H9 (cell line): Measurements from ENCODE around the gene GRHL3. TPM values are rescaled to one million over a fixed set of nuclear protein-coding genes. Genes with fewer than 3 reads are reported as not detected.

ENCODE experiments used
- DNase-seq: peaks from one replicate; pipeline ENCODE4 v3.0.0-alpha.2; 2017
- H2AFZ ChIP-seq: one replicate; pipeline ENCODE4 v1.6.1; 2013; ENCODE audit warnings: mild to moderate bottlenecking, low read length, control low read depth, moderate library complexity
- H2AK5ac ChIP-seq: 2 replicates; pipeline ENCODE4 v1.6.1; 2013; ENCODE audit warnings: low read length, control low read depth, mixed read lengths; ENCODE audit not compliant: insufficient read length
- H2BK120ac ChIP-seq: one replicate; pipeline ENCODE4 v1.6.1; 2013; ENCODE audit warnings: low read depth, mild to moderate bottlenecking, low read length, control low read depth, inconsistent platforms; ENCODE audit not compliant: poor library complexity, severe bottlenecking
- H2BK12ac ChIP-seq: 2 replicates; pipeline ENCODE4 v1.6.1; 2013; ENCODE audit warnings: low read length, control low read depth, mixed read lengths, low read depth; ENCODE audit not compliant: insufficient read length
- H2BK15ac ChIP-seq: 2 replicates; pipeline ENCODE4 v1.6.1; 2013; ENCODE audit warnings: low read depth, low read length, control low read depth
- H2BK20ac ChIP-seq: one replicate; pipeline ENCODE4 v1.6.1; 2013; ENCODE audit warnings: low read depth, mild to moderate bottlenecking, low read length, control low read depth, inconsistent platforms; ENCODE audit not compliant: poor library complexity, severe bottlenecking
- H2BK5ac ChIP-seq: 2 replicates; pipeline ENCODE4 v1.6.1; 2013; ENCODE audit warnings: low read length, control low read depth, mixed read lengths; ENCODE audit not compliant: insufficient read length
- H3K14ac ChIP-seq: 2 replicates; pipeline ENCODE4 v1.6.1; 2013; ENCODE audit warnings: low read length, control low read depth; ENCODE audit not compliant: insufficient read depth
- H3K18ac ChIP-seq: 2 replicates; pipeline ENCODE4 v1.6.1; 2013; ENCODE audit warnings: low read depth, mild to moderate bottlenecking, mixed read lengths, low read length, control low read depth; ENCODE audit not compliant: insufficient read length
- H3K23ac ChIP-seq: 2 replicates; pipeline ENCODE4 v1.6.1; 2013; ENCODE audit warnings: low read length, control low read depth, mixed read lengths, low read depth; ENCODE audit not compliant: insufficient read length
- H3K23me2 ChIP-seq: 2 replicates; pipeline ENCODE4 v1.6.1; 2013; ENCODE audit warnings: low read depth, mild to moderate bottlenecking, mixed read lengths, low read length, control low read depth; ENCODE audit not compliant: insufficient read length, poor library complexity, severe bottlenecking
- H3K27ac ChIP-seq: 2 replicates; pipeline ENCODE4 v1.5.1; 2013; ENCODE audit warnings: low read length, control low read depth, mixed read lengths, low read depth; ENCODE audit not compliant: insufficient read length
- H3K27me3 ChIP-seq: 2 replicates; pipeline ENCODE4 v1.6.1; 2013; ENCODE audit warnings: low read length, control low read depth, inconsistent platforms; ENCODE audit not compliant: insufficient read depth
- H3K4ac ChIP-seq: 2 replicates; pipeline ENCODE4 v1.6.1; 2013; ENCODE audit warnings: low read depth, mild to moderate bottlenecking, control low read depth, inconsistent platforms, low read length, moderate library complexity
- H3K4me1 ChIP-seq: 2 replicates; pipeline ENCODE4 v1.6.1; 2013; ENCODE audit warnings: low read length, control low read depth, inconsistent platforms; ENCODE audit not compliant: insufficient read depth
- H3K4me2 ChIP-seq: 2 replicates; pipeline ENCODE4 v1.6.1; 2013; ENCODE audit warnings: low read length, control low read depth, mixed read lengths; ENCODE audit not compliant: insufficient read length, insufficient read depth
- H3K56ac ChIP-seq: 2 replicates; pipeline ENCODE4 v1.6.1; 2013; ENCODE audit warnings: low read depth, mild to moderate bottlenecking, mixed read lengths, low read length, control low read depth; ENCODE audit not compliant: insufficient read length
- H3K79me1 ChIP-seq: 2 replicates; pipeline ENCODE4 v1.6.1; 2013; ENCODE audit warnings: low read depth, mild to moderate bottlenecking, moderate library complexity, low read length, control low read depth, inconsistent platforms; ENCODE audit not compliant: insufficient read depth, poor library complexity, severe bottlenecking
- H3K79me2 ChIP-seq: 2 replicates; pipeline ENCODE4 v1.6.1; 2013; ENCODE audit warnings: low read length, control low read depth, inconsistent platforms; ENCODE audit not compliant: insufficient read depth
- H3K9ac ChIP-seq: 2 replicates; pipeline ENCODE4 v1.6.1; 2013; ENCODE audit warnings: low read length, control low read depth, mixed read lengths; ENCODE audit not compliant: insufficient read length; ENCODE audit errors: extremely low read depth
- H3K9me3 ChIP-seq: one replicate; pipeline ENCODE4 v1.6.1; 2013; ENCODE audit warnings: low read depth, low read length, inconsistent platforms; ENCODE audit not compliant: control insufficient read depth
- H3T11ph ChIP-seq: one replicate; pipeline ENCODE4 v1.6.1; 2013; ENCODE audit warnings: mild to moderate bottlenecking, low read length, control low read depth, inconsistent platforms
- H4K20me1 ChIP-seq: one replicate; pipeline ENCODE4 v1.6.1; 2013; ENCODE audit not compliant: control insufficient read depth, insufficient read length, insufficient read depth
- H4K5ac ChIP-seq: 2 replicates; pipeline ENCODE4 v1.6.1; 2013; ENCODE audit warnings: low read depth, mild to moderate bottlenecking, mixed read lengths, low read length, control low read depth; ENCODE audit not compliant: insufficient read length
- H4K8ac ChIP-seq: replicated peaks from 2 replicates; pipeline ENCODE4 v1.6.1; 2013; ENCODE audit warnings: low read length, control low read depth, mixed read lengths, low read depth; ENCODE audit not compliant: insufficient read length
- H4K91ac ChIP-seq: 2 replicates; pipeline ENCODE4 v1.6.1; 2013; ENCODE audit warnings: low read depth, mild to moderate bottlenecking, moderate library complexity, mixed read lengths, low read length, control low read depth; ENCODE audit not compliant: insufficient read length
- H3K27ac Mint-ChIP-seq, 3 experiments: 2 replicates in 2 of 3; 3 replicates in 1 of 3; pipeline ENCODE4 v1.8.0; 2020 to 2021; ENCODE audit warnings: mixed read lengths in 3 of 3, mild to moderate bottlenecking in 1 of 3, moderate library complexity in 1 of 3
- H3K27me3 Mint-ChIP-seq: 2 replicates; pipeline ENCODE4 v1.8.0; 2021; ENCODE audit warnings: low read depth, mild to moderate bottlenecking, moderate library complexity, mixed read lengths
- H3K36me3 Mint-ChIP-seq, 3 experiments: 2 replicates in 2 of 3; 3 replicates in 1 of 3; pipeline ENCODE4 v1.8.0; 2020 to 2021; ENCODE audit warnings: low read depth in 3 of 3, mixed read lengths in 3 of 3; ENCODE audit not compliant: insufficient read depth in 1 of 3
- H3K4me1 Mint-ChIP-seq, 2 experiments: 2 replicates each; pipeline ENCODE4 v1.8.0; 2020; ENCODE audit warnings: mixed read lengths in 2 of 2
- H3K4me3 Mint-ChIP-seq, 2 experiments: 2 replicates in 1 of 2; 3 replicates in 1 of 2; pipeline ENCODE4 v1.8.0; 2020 to 2021; ENCODE audit warnings: mild to moderate bottlenecking in 2 of 2, mixed read lengths in 2 of 2, moderate library complexity in 1 of 2
- H3K9me3 Mint-ChIP-seq, 2 experiments: 2 replicates in 1 of 2; 3 replicates in 1 of 2; pipeline ENCODE4 v1.8.0; 2020; ENCODE audit warnings: mild to moderate bottlenecking in 2 of 2, mixed read lengths in 2 of 2, moderate library complexity in 1 of 2
- CTCF ChIP-seq: fragments of 200-600 bp; sonication (generic); conservative IDR thresholded peaks from 3 replicates; pipeline ENCODE4 v1.8.0; 2021; ENCODE audit warnings: antibody characterized with exemption, mild to moderate bottlenecking
- WGBS: extraction: QIAGEN DNeasy Blood & Tissue Kit; methylation state at CpG from one replicate; pipeline ENCODE4 v1.1.7; 2013; ENCODE audit warnings: missing lambda C conversion rate, low lambda C conversion rate, mixed read lengths; ENCODE audit not compliant: insufficient read length; ENCODE audit errors: extremely low coverage; 5-methylcytosine and 5-hydroxymethylcytosine counted together
- total RNA-seq: library from RNA; stranded (reverse); gene quantifications from 2 replicates; pipeline ENCODE4 v1.2.1, GENCODE V29; 2021

The GRHL3 gene
- total RNA-seq, 1 experiment from 2014 or later, result 3.5 TPM

GRCh38 chr1:24382165-24382577, 63.0 kb downstream of the GRHL3 start:
- H3K56ac ChIP-seq, result no peak overlapping the region
- H3K4me2 ChIP-seq, result no peak overlapping the region
- no CpG with 5 or more reads among the region's 8 CpGs for WGBS
- H2BK15ac ChIP-seq, result no peak overlapping the region
- no peaks in the 10 kb centered on the region for H3K9me3 ChIP-seq
- H2BK120ac ChIP-seq, result no peak overlapping the region
- no peak overlapping the region for H4K91ac ChIP-seq
- no peak overlapping the region for H3T11ph ChIP-seq
- no peak overlapping the region for H2BK12ac ChIP-seq
- H2BK5ac ChIP-seq, result no peak overlapping the region
- no peak overlapping the region for H3K23ac ChIP-seq
- Mint-ChIP-seq H3K4me3 (no peak overlapping the region), H3K36me3 (peaks cover 0 to 28% (median 20%) of the 10 kb centered on the region in 3 experiments; a peak in 5 of 7 replicates), H3K27ac (no peak overlapping the region), H3K4me1 (peaks cover 0 to 4% of the 10 kb centered on the region in 2 experiments; a peak in 3 of 4 replicates), H3K9me3 (no peaks in the 10 kb centered on the region), H3K27me3 (no peaks in the 10 kb centered on the region)
- no peaks in the 10 kb centered on the region for H3K79me2 ChIP-seq
- no peak overlapping the region for H2BK20ac ChIP-seq
- no peaks in the 10 kb centered on the region for H3K23me2 ChIP-seq
- H3K79me1 ChIP-seq, result no peaks in the 10 kb centered on the region
- H3K27ac ChIP-seq, result no peak overlapping the region
- H3K14ac ChIP-seq, result no peak overlapping the region
- H4K5ac ChIP-seq, result no peak overlapping the region
- no peak overlapping the region for H4K8ac ChIP-seq
- H3K4ac ChIP-seq, result no peak overlapping the region
- DNase-seq, result no peak
- H3K4me1 ChIP-seq, result no peaks in the 10 kb centered on the region
- no peaks in the 10 kb centered on the region for H4K20me1 ChIP-seq
- H3K9ac ChIP-seq, result no peak overlapping the region
- H3K18ac ChIP-seq, result no peak overlapping the region
- TF ChIP-seq CTCF, result no peak
- no peak overlapping the region for H2AK5ac ChIP-seq
- no peak overlapping the region for H2AFZ ChIP-seq
- H3K27me3 ChIP-seq, result no peaks in the 10 kb centered on the region
